NCI-H187 treated with DMSO at 0.1 percent for 48 hours (cell line): ENCODE measurements around the gene EFHC1.

Experiments
- DNase-seq: peaks from one replicate; lab custom pipeline; 2025; lab: John Stamatoyannopoulos, UW

Gene EFHC1

DNA sequence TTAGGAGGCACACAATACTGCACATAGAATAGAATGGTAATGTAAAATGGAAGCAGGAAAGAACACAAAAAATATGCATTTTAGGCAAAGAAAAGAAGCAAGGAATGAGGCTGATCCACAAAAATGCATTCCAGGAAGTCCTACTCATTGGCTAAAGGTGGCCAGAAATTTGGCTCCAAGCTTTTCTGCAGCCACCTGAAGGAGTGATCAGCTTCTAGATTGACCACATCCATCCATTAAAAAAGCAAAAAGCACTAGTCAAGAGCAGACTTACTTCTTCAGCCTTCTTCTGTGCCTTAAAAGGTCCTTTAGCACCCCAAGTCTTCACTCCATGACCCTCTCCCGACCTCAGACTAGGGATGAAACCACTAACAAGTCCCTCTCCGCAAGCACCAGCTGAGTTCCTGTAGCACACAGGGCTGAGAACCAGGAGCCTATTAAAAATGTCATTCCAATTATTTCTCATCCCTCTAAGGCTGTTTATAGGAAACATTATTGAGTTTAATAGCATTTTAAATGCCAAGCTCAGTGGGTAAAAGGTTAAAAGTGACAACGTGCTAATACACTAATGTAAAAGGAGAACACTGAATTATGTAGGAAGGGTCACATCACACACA lies 120.3 kb downstream of the EFHC1 start:
- no peak for DNase-seq

- no peak for DNase-seq
These were observed 121.0 kb downstream of the EFHC1 start for GRCh38 chr6:52541135-52541534.

- no peak for DNase-seq
These were observed 123.1 kb downstream of the EFHC1 start for GRCh38 chr6:52543262-52543661.

- no peak for DNase-seq
These were observed 123.8 kb downstream of the EFHC1 start for GRCh38 chr6:52543729-52544601.

GRCh38 chr6:52544602-52545405 lies 124.7 kb downstream of the EFHC1 start:
- no peak for DNase-seq

DNA sequence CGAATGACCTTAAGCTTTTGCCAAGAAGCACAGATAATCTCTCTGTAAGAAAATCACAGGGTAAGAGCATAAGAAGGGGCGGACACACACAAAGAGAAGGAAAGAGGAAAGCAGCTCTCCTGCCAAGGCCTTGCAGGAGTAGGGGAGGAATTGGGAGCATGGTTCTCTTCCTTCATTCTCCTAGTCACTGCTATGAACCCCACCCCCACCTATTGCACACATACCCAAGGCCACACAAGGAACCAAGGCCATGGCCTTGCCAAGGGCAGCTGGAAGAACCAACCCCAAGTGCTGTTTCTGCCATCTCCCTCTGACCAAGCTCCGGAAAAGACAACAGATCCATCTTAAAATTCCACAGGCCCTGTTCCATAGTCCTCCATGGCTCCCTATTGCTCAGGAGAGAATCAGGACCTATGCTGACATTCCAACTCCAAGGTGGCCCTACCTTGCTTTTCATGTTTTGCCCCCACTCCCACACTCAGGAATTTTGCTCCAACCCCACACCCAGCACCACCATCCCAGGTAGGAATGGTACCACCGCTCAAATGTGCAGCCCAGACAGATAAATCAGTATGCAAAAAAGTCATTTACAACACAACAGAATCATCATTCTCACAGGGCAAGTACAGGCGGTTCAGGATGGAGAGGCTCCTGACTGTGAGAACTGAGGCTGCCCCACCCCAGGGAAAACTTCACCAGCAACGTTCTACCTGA lies 125.4 kb downstream of the EFHC1 start:
- no peak for DNase-seq

GRCh38 chr6:52546192-52546591 lies 126.0 kb downstream of the EFHC1 start:
- DNase-seq = no peak

GRCh38 chr6:52546678-52547077 lies 126.5 kb downstream of the EFHC1 start:
- DNase-seq = no peak

DNA sequence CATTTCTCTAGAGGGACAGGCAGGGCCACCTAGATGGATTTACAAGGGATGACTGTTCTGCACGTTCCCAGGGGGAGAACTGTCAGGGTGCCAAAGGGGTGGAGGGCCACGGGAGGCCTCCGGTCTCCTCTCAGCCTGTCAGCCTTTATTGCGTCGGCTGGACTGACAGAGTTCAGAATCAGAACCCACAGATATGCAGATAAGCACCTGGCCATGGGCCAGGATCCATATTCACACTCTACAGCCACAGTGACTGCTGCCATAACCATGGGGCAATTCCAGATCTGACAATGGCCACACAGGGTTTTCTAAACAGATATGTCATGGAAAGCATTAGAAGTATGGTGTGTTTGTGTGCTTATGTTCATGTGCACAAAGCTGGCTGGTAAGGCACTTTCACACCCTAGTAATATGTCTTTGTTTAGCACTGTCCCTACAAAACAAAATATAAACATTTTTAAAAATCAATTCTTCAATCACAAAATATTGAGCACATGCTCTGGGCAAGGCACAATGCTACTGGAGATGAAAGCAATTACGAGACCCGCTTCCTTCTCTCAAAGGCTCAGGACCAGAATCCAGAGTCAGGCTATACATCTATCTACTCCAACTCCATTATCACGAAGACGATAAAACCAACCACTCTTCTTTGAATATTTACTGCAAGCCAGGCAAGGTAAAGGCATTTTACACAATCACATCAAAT lies 127.7 kb downstream of the EFHC1 start:
- no peak for DNase-seq

GRCh38 chr6:52548353-52548713 lies 128.2 kb downstream of the EFHC1 start:
- DNase-seq = no peak

- DNase-seq = no peak
These were observed 128.9 kb downstream of the EFHC1 start for GRCh38 chr6:52548999-52549398.

DNA sequence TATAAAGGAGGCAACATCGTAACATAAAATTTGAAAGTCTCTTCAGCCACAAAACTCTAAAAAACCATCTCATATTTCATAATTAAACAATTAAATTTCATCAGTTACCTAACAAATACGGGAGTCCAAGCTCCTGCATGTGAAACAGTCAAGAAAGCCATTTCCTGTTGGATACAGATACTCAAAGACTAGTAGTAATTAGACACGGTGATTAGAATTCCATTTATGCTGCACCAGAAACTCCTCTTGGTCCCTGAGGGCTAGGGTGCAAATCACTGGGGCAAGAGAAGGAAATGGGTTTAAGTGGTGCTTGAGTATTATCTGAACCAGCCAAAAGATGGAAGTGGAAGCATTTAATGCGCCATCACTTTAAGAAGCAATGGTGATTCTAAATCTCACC lies 129.3 kb downstream of the EFHC1 start:
- DNase-seq = peak; percentile 28

DNA sequence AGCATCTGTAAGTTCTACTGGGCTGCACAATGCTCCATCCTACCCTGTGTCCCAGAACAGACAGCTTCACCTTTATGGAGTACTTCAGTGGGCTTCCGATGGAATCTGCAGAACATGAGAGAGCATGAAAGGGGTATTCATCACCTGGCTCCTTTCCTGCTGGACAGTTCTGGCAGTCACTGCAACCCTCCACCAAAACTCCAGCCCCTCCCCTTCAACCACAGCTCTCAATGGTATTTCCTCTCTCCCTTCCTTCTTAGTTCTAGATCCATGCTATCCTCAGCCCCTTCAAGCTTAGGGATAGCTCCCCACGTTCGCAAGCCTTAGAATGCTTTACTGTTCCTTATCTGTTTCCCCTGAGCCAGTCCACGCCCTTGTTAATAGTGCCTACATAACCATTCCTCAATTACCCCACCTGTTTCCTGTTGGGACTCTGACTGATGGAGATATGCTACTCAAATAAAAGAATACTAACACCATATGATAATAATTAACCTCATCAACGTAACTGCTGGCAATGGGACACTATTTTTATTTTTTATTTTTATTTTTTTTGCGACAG lies 130.0 kb downstream of the EFHC1 start:
- no peak for DNase-seq

DNA sequence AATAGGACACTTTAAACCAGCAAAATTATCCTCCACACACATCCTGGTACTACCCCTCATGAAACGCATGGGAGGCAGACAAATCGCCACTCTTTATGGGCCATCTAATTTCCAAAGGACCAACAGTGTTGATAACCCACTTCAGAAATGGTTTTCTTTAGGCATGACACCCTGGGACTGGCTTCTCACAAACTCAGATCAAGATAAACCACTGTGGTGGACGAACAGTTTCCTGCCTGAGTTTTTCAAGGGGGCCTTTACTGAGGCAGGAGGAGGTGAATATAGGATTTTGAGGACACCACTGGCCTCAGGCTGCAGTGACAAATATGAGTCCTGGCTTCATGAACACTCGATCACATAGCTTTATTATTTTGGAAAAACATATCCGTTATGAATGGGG lies 130.7 kb downstream of the EFHC1 start:
- DNase-seq = no peak

DNA sequence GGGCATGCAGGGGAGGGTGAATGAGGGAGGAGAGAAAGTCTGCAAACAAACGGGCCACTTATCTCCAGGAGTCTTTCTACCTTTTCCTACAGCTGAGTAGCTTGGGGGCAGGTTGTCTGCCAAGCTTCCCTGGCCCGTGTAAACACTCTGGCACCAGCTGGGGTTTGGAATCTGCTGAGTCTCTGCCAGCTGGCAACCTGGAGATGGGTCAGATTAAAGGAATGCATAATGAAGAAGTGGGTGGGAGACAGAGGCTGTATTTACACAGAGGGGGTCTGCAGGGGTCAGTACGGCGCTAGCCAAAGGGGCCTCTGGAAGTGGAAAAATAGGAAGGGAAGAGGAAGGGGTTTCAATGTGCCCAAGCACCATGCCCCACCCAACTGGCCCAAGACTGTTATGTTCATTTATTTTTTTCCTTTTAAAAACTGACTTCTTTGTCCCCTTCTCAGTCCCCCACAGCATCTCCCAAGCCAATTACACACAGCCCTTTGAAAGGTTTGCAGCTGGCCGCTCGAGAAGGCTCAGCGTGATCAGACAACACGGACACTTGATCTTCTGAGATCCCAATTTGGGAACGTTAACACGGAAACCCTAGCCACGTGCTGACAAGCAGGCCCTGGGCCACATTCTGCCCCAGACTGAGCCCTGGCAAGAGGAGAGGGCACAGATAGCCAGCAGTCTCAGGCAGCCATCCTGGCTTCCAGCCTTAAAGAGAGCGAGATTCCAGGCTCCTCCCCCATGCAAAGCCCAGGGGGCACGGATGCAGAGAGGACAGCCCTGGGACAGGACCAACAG lies 131.5 kb downstream of the EFHC1 start:
- DNase-seq = peak; percentile 83

GRCh38 chr6:52552278-52552643 lies 132.1 kb downstream of the EFHC1 start:
- DNase-seq = peak; percentile 25

- no peak for DNase-seq
These were observed 133.0 kb downstream of the EFHC1 start for GRCh38 chr6:52553158-52553557.

GRCh38 chr6:52553719-52554118 lies 133.6 kb downstream of the EFHC1 start:
- DNase-seq = no peak

DNA sequence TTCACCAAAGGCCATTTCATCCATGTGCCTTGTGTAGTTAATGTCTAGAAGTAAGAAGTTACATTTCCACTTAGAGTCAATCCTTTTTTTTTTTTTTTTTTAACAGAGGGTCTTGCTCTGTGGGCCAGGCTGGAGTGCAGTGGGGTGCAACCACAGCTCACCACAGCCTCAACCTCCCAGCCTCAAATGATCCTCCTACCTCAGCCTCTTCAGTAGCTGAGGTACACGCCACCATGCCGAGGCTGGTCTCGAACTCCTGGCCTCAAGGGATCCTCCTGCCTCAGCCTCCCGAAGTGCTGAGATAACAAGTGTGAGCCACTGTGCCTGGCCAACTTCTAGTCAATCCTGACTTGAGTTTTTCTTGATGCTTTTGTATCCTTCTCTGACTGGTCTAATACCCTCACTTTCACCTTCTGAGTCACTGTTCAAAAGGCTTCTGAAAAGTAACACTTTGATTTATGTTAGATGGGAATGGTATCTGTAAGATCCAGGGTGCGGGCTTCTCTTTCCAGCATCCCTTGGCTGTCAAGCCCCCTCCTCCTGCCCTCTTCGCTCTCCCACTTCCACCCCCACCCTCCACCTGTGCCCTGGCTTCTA lies 134.6 kb downstream of the EFHC1 start:
- no peak for DNase-seq
